Testis (tissue), 3 donors: Measurements from ENCODE around the gene SYT8. TPM values are rescaled to one million over a fixed set of nuclear protein-coding genes. Genes with fewer than 3 reads are reported as not detected.

Experiments used
- DNase-seq: peaks from one replicate; pipeline ENCODE4 v3.0.0-alpha.2; 2019
- H3K27ac ChIP-seq, 2 donors: fragments of 200-600 bp; sonication (generic); one replicate each; pipeline ENCODE4 v1.5.1; 2019
- H3K27me3 ChIP-seq: fragments of 200-600 bp; sonication (generic); one replicate; pipeline ENCODE4 v1.5.1; 2019
- H3K36me3 ChIP-seq: fragments of 200-600 bp; sonication (generic); one replicate; pipeline ENCODE4 v1.5.1; 2017; ENCODE audit warnings: low read depth; ENCODE audit errors: missing control alignments
- H3K4me1 ChIP-seq: fragments of 200-600 bp; sonication (generic); one replicate; pipeline ENCODE4 v1.5.1; 2019
- H3K4me3 ChIP-seq, 2 donors: fragments of 200-600 bp; sonication (generic); one replicate each; pipeline ENCODE4 v1.5.1; 2017 to 2019
- H3K9me3 ChIP-seq: fragments of 200-600 bp; sonication (generic); one replicate; pipeline ENCODE4 v1.5.1; 2017
- POLR2A ChIP-seq: fragments of 450-650 bp; IDR thresholded peaks from one replicate; pipeline ENCODE4 v1.6.1; 2017; ENCODE audit warnings: antibody characterized with exemption, mild to moderate bottlenecking, moderate library complexity
- WGBS, 2 donors: methylation state at CpG; one replicate each; pipeline ENCODE4 v1.1.5; 2018; 5-methylcytosine and 5-hydroxymethylcytosine counted together
- intact Hi-C: fragments of 100-400 bp; cut with DNase I; formaldehyde crosslinking; loops from one replicate; pipeline ENCODE4 v1.15.1; 2023; ENCODE audit warnings: low total_unique reads
- polyA plus RNA-seq: library from polyadenylated mRNA; stranded (reverse); fragments of 350-450 nt; fragmentation: Illumina TruSeq; extraction: RNeasy Lipid Tissue Mini Kit (QIAGEN cat#74804); gene quantifications from one replicate; pipeline ENCODE4 v1.2.3, GENCODE V29; 2014; ENCODE audit warnings: low read depth, low replicate concordance; ENCODE audit not compliant: insufficient read depth
- total RNA-seq, 2 donors: library from RNA; depleted of rRNA; stranded (reverse); fragments of >200 nt; gene quantifications; one replicate each; pipeline ENCODE4 v1.2.3, GENCODE V29; 2016
- TF ChIP-seq, protein P1 (sequence below), 3 experiments: fragments of 450-650 bp in 2 of 3; fragments of 200-600 bp in 1 of 3; sonication (generic) in 1 of 3; IDR thresholded peaks; one replicate each; pipeline ENCODE4 v1.5.1; 2016 to 2019; ENCODE audit warnings: antibody characterized with exemption in 3 of 3, mild to moderate bottlenecking in 2 of 3, moderate library complexity in 1 of 3

Gene SYT8
- total and polyA plus RNA-seq, 3 donors from 2014 or later = 0.98 to 2.7 (median 1.7) TPM

DNA sequence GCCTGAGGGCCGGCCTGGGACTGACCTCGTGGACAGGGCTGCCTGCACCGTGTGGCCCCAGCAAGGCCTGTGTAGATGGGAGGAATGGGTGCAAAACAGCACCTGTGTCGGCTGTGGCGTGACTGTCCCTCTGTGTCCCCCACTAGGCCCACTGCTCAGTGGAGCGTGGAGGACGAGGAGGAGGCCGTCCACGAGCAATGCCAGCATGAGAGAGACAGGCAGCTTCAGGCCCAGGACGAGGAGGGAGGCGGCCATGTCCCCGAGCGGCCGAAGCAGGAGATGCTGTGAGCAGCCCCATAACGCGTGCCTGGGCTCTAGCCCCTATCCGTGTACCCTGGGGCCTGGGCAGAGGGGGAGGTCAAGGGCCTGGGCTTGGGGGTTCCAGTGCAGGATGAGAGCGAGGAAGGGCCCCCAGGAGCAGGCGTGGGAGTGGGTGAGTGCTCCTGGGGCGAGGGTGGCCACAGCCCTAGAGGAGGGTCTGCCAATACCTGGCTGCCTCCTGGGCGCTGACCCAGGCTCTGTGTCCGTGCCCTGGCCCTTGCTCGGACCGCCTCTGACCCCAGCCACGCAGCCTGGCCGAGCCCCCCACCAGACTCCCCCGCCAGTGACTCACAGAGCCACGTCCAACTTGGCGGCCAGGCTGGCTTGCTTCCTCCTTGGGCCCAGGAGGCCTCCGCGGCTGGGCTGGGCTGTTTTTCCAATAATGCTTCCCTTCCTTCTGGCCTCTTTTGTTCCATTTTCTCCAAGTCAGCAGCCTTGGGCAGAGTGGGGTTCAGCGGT is 45.3 kb downstream of the SYT8 start:
- DNase-seq = peak; percentile 60
- H3K9me3 ChIP-seq = no peaks in the 10 kb centered on the region
- intact Hi-C loops = no loop called here
- no peak overlapping the region for H3K4me3 ChIP-seq
- peak overlapping the region; percentile 14 to 85 for H3K27ac ChIP-seq
- H3K4me1 ChIP-seq = peaks cover 30% of the 10 kb centered on the region
- H3K27me3 ChIP-seq = no peaks in the 10 kb centered on the region
- TF ChIP-seq, protein P1, sequence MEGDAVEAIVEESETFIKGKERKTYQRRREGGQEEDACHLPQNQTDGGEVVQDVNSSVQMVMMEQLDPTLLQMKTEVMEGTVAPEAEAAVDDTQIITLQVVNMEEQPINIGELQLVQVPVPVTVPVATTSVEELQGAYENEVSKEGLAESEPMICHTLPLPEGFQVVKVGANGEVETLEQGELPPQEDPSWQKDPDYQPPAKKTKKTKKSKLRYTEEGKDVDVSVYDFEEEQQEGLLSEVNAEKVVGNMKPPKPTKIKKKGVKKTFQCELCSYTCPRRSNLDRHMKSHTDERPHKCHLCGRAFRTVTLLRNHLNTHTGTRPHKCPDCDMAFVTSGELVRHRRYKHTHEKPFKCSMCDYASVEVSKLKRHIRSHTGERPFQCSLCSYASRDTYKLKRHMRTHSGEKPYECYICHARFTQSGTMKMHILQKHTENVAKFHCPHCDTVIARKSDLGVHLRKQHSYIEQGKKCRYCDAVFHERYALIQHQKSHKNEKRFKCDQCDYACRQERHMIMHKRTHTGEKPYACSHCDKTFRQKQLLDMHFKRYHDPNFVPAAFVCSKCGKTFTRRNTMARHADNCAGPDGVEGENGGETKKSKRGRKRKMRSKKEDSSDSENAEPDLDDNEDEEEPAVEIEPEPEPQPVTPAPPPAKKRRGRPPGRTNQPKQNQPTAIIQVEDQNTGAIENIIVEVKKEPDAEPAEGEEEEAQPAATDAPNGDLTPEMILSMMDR (IDR thresholded peaks at IDR 0.05) = no peak
- no peak for TF ChIP-seq POLR2A
- no peaks in the 10 kb centered on the region for H3K36me3 ChIP-seq
- WGBS, 2 donors = 61 to 81% methylated on average over 14 to 32 of the region's 32 CpGs

DNA sequence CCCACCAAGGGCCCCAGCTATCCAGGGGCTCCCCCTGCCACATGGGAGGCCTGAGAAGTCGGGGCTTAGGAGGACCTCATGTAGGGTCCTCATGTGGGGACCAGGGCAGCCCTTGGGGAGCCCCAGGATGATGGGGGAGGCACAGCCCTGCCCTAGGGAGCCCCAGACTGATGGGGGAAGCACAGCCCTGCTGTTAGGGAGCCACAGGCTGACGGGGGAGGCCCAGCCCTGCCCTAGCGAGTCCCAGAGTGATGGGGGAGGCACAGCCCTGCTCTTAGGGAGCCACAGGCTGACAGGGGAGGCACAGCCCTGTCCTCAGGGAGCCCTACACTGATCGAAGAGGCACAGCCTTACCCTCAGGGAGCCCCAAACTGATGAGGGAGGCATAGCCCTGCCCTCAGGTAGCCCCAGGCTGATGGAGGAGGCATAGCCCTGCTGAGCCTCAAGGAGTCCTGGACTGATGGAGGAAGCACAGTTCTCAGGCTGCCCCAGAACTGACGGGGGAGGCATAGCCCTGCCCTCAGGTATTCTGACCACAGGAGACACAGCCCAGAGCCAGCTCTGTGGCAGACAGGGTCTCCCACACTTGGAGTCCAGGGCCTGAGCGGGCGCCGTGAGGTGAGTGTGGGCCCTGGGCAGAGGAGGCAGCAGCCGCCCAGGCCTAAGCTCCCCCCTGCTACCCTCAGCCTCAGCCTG is 46.1 kb downstream of the SYT8 start:
- DNase-seq = no peak
- intact Hi-C loops = no loop called here
- peak overlapping the region; percentile 14 to 85 for H3K27ac ChIP-seq
- H3K4me1 ChIP-seq = peaks cover 30% of the 10 kb centered on the region
- 40 to 84% methylated on average over 1 to 9 of the region's 9 CpGs for WGBS, 2 donors
- TF ChIP-seq, protein P1 (IDR thresholded peaks at IDR 0.05) = no peak
- TF ChIP-seq POLR2A = no peak
- H3K4me3 ChIP-seq = no peak overlapping the region
- no peaks in the 10 kb centered on the region for H3K9me3 ChIP-seq
- H3K27me3 ChIP-seq = no peaks in the 10 kb centered on the region
- no peaks in the 10 kb centered on the region for H3K36me3 ChIP-seq

- Histone ChIP-seq H3K36me3 (no peaks in the 10 kb centered on the region), H3K27ac (peak overlapping the region; percentile 14 to 85), H3K27me3 (no peaks in the 10 kb centered on the region), H3K4me1 (peaks cover 30% of the 10 kb centered on the region), H3K4me3 (no peak overlapping the region), H3K9me3 (no peaks in the 10 kb centered on the region)
- intact Hi-C loops = no loop called here
- no peak for DNase-seq
- TF ChIP-seq POLR2A = no peak
- TF ChIP-seq, protein P1 (IDR thresholded peaks at IDR 0.05) = no peak
- WGBS, 2 donors = 74 to 81% methylated on average over 29 to 43 of the region's 43 CpGs
These were observed 46.9 kb downstream of the SYT8 start for GRCh38 chr11:1881442-1882264.

- H3K4me1 ChIP-seq = peaks cover 24% of the 10 kb centered on the region
- peak; percentile 87 for DNase-seq
- no peaks in the 10 kb centered on the region for H3K9me3 ChIP-seq
- 41 to 42% methylated on average over 14 to 23 of the region's 23 CpGs for WGBS, 2 donors
- H3K4me3 ChIP-seq = no peak overlapping the region
- H3K27me3 ChIP-seq = no peaks in the 10 kb centered on the region
- TF ChIP-seq, protein P1 (IDR thresholded peaks at IDR 0.05) = peak; percentile 94 to 96 (median 95)
- no peak for TF ChIP-seq POLR2A
- H3K27ac ChIP-seq = peak overlapping the region in 1 of 2 donors; percentile 85
- no peaks in the 10 kb centered on the region for H3K36me3 ChIP-seq
- intact Hi-C loops = no loop called here
These were observed 47.8 kb downstream of the SYT8 start for GRCh38 chr11:1882265-1883238.
